Limb (tissue), 2 donors: ENCODE results near the gene MPHOSPH9.
"Not testable (repeated sequence)": the region's sequence is repeated elsewhere in the genome, so short reads cannot be mapped to it uniquely, and the experiment has no call there.

Experiments
- DNase-seq, 2 donors: peaks; one replicate each; pipeline ENCODE4 v3.0.0-alpha.2; 2016; ENCODE audit errors: extremely low spot score in 2 of 2

The MPHOSPH9 gene

DNA sequence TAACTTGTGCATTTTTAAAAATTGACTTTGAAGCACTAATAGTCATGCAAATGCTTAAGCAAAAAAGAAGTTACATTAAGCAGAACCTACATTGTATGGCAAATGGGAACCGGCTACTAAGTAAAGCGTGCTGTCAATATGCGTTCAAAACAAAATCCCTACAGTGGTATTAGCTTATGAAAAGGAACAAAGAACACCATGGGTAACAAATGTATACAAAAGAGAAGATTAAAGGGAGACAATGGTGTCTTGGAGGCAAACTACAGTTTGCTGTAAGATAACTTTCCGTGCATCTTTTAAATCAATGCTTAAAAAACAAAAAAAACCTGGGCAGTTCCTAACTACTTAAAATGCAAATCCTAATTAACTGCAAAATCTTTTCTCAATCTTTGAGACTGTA is 28.3 kb upstream of the MPHOSPH9 start:
- DNase-seq, result no peak

DNA sequence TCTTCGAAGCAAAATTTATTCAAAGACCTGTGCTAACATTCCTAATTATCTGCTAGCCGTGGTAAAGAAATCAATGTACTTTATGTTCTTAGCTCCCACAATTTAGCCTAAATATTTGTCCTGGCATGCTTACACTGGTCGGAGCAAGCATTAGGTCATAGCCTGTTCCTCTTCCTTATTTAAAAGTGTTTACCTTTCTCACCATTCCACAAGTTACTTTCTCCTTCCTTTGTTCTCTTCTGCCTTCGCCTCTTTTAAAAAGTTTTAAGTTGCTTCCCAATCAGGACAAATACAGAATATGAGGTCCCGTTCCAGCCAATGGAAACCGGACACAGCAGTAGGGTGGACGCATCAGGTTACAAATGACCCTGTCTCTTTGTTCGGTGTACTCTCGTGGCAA is 27.1 kb upstream of the MPHOSPH9 start:
- DNase-seq, result no peak

DNA sequence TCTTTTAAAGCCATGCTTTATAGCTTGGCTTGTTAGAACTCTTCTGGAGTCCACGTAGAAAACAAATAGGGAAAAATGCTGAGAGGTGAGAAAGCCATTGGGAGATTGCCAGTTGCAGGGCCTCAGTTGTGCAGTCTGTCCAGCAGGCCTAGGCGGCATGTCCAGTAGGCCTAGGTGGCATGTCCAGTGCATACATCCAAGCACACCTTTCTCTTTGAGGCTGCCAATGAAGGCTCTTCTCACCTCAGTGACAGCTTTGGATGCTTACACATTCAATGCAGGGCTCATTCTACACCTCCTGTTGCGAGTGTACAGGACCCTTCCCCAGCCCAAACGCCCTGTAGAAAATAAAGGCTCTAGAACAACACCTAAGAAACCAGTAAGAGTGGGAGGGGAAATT is 25.7 kb upstream of the MPHOSPH9 start:
- no peak for DNase-seq

DNA sequence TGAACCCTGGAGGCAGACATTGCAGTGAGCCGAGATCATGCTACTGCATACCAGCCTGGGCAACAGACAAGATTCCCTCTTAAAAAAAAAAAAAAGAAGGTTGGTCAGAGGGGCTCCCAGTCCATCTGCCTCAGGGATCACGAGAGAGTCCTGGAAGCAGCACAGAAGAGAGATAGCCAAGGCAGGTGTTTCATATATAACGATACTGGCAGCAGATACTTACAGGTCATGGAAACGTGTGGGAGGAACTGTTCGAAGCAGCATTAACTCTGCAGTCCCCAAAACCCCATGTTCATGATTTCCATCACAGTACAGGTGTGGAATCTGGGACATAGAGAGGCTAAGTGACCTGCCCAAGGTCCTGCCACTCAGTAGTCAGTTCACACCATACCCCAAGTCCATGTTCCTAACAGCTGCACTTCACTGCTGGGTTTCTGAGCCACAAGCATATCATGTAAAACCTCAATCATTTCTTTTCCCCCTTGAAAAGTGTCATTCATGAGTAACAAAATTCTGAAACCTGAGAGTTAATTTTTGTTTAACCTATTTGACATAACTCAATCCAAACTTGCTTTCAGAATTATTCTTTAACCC is 22.0 kb upstream of the MPHOSPH9 start:
- DNase-seq, result no peak

DNA sequence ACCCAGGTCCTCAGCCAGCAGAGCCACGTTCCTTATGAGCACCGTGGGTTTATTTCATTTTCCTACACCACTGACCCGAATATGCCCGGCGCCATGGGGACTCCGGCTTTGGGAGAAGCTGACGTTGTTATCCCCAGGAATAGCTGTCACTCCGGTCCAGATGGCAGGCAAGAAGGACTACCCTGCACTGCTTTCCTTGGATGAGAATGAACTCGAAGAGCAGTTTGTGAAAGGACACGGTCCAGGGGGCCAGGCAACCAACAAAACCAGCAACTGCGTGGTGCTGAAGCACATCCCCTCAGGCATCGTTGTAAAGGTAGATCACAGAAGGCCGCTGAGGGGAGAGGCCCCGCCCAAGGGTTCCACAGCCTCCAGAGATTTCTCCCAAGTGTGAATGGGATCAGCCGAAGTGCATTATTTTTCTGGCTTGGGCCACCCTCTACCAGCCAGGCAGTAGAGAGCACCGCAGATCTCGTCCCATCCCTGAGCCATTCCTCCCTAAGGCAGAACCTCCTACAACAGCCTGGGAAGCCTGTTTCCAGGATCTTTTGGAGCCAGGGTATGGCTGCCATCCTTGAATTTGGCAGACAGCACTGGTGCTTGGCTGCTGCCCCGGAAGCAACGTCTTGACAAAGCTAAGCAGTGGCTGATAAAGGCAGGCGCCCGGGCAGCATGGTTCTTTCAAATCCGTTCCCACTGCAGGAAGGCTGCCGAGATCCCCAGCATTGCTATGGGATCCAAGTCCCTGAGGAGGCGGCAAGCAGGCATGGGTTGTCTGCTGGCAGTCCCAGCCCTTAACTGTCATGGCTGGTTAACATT is 20.9 kb upstream of the MPHOSPH9 start:
- no peak for DNase-seq

DNA sequence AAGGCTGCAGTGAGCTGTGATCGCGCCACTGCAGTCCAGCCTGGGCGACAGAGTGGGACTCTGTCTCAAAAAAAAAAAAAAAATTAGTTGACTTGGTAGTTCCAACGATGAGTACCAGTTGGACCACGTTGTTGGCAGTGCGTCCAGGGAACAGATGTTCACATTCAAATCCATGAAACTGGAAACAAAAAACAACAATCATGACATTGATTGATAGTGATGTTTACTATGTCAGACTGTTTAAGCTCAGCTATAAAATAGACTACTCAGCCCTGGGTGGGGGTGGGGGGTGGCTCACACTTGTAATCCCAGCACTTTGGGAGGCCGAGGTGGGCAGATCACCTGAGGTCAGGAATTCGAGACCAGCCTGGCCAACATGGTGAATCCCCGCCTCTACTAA is 19.4 kb upstream of the MPHOSPH9 start:
- DNase-seq, result not testable (repeated sequence)

DNA sequence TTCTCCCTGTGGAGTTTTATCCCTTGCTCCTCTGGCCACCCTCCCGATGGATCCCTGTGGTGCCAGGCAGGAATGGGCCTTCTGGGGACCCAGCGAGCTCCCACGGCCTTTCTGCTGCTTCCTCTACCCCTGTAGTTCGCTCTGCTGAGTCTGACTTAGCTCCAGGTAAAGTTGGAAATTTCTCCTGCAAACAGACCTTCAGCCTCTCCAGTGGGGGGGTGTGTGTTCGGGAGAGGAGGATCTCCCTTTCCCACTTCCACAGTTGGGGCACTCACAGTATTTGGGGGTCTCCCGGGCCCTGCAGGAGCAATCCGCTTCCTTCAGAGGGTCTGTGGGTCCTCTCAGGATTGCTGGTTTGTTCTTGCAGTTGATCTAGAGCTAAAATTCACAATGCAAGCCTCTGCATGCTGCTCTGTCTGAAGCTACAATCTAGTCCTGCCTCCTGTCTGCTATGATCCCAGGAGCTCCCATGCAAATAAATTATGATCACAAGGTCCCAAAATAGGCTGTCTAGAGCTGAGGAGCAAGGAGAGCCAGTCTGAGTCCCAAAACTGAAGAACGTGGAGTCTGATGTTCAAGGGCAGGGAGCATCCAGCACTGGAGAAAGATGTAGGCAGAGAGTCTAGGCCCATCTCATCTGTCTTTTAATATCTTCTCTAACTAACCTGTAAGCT is 18.6 kb upstream of the MPHOSPH9 start:
- no peak for DNase-seq

DNA sequence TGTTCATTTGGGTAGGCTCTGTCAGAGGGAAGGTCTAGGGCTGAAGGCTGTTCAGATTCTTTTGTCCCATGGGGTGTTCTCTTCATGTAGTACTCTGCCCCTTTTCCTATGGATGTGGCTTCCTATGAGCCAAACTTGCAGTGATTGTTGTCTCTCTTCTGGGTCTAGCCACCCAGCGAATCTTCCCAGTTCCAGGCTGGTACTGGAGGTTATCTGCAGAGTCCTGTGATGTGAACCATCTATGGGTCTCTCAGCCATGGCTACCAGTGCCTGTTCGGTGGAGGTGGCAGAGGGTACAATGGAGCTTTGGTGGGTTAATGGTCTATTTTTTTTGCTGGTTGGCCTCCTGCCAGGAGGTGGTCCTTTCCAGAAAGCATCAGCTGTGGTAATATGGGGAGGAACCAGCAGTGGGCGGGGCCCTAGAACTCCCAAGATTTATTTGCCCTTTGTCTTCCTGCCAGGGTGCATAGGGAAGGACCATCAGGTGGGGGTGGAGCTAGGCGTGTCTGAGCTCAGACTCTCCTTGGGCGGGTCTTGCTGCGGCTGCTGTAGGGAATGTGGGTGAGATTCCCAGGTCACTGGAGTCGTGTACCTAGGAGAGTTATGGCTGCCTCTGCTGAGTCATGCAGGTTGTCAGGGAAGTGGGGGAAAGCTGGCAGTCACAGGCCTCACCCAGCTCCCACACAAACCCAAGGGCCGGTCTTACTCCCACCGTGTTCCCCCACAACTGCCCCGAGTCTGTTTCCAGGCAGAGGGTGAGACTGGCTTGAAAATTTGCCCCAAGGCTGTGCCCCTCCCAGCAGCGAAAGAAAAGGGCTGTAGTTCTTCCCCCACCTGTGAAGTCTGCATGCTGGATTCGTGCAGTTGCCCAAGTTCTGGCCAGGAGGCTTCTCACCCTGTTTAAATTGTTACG is 17.8 kb upstream of the MPHOSPH9 start:
- no peak for DNase-seq

DNA sequence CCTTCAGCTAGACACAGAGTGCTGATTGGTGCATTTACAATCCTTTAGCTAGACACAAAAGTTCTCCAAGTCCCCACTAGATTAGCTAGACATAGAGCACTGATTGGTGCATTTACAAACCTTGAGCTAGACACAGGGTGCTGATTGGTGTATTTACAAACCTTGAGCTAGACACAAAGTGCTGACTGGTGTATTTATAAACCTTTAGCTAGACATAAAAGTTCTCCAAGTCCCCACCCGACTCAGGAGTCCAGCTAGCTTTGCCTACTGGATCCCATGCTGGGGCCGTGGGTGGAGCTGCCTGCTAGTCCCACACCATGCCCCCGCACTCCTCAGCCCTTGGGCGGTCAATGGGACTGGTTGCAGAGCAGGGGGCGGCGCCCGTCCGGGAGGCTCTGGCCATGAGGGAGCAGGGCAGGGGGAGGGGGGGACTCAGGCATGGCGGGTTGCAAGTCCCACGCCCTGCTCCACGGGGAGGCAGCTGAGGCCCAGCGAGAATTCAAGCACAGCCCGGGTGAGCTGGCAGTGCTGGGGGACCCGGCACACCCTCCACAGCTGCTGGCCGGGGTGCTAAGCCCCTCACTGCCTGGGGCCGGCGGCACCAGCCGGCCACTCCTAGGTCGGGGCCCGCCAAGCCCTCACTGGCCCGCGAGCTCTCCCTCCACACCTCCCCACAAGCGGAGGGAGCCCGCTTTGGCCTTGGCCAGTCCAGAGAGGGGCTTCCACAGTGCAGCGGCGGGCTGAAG is 16.2 kb upstream of the MPHOSPH9 start:
- not testable (repeated sequence) for DNase-seq

DNA sequence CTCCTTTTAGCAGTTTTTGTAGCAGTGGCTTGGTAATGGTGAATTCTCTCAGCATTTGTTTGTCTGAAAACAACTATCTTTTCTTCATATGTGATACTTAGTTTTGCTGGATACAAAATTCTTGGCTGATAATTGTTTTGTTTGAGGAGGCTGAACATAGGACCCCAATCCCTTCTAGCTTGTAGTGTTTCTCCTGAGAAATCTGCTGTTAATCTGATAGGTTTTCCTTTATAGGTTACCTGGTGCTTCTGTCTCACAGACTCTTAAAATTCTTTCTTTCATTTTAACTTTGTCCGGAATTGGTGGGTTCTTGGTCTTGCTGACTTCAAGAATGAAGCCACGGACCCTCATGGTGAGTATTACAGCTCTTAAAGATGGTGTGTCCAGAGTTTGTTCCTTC is 15.2 kb upstream of the MPHOSPH9 start:
- not testable (repeated sequence) for DNase-seq

DNA sequence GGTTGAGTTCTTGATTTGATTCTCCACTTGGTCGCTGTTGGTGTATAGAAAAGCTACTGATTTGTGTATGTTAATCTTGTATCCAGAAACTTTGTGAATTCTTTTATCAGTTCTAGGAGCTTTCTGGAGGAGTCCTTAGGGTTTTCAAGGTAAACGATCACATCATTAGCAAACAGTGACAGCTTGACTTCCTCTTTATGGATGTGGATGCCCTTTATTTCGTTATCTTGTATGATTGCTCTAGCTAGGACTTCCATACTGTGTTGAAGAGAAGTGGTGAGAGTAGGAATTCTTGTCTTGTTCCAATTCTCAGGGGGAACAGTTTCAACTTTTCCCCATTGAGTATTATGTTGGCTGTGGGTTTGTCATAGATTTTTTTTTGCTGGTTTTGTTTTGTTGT is 12.7 kb upstream of the MPHOSPH9 start:
- no peak for DNase-seq

DNA sequence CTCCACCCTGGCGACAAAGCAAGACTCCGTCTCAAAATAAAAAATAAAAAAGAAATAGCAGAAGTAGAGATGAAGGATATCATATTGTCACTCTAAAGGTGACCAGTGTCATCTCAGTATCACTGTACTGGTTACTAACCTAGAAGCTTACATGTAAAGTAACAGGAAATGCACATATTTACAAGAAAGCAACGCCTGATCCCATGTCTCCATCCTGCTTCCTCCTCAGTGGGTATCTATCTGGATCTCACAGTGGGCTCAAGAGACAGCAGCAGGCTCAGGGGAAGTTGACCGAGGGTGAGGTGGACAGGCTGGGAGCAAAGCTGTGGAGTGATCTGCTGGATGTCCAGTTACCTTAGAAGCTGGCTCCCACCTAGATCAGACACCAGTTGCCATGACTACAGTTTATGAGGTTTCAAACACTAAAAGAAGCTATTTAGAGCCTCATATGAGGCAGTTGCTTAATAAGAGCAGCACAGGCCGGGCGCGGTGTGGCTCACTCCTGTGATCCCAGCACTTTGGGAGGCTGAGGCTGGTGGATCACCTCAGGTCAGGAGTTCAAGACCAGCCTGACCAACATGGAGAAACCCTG is 10.8 kb upstream of the MPHOSPH9 start:
- no peak for DNase-seq

DNA sequence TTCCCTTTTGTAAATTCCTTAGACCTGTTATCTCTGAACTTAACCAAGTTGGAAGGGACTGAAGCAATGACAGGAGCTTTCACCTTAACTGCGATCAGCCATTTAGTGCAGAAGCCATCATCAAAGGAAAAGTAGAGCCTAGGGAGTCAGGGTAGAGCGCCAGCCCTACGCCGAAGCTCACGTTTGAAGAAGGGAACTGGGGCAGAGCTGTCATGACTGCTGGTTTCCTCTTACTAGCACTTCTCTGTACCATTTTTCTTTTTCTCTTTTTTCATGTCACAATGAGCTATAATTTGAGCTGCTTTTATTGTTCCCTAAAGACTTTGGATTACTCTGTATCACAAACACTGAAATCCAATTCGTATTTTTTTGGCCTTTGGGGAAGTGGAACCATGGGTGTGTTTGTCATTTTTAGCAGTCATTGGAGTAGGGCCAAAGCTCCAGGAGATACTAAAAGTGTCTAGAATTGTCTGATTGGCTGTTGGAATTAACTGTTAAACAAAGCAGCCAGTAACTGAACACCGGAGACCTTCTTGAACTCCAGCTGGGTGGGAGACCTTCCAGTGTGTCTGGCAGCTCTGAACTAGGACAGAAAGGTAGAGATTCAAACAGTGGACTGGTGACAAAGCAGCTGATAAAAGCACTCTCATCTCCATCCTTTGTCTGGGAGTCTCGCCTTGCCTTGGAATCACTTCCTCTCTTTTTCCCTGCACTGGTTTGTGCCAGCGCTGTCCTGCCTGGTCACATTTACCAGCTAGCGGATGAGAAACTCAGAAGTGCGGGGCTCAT is 9.4 kb upstream of the MPHOSPH9 start:
- DNase-seq, result no peak

DNA sequence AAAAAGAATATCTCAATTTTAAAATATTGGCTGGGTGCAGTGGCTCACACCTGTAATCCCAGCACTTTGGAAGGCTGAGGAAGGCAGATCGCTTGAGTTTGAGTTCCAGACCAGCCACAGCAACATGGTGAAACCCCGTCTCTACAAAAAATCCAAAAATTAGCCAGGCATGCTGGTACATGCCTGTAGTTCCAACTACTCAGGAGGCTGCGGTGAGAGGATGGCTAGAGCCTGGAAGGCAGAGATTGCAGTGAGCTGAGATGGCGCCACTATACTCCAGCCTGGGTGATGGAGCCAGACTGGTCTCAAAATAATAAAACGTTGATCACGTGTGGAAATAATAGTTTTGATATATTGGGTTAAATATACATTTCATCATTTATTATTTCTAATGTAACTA is 6.0 kb upstream of the MPHOSPH9 start:
- no peak for DNase-seq

DNA sequence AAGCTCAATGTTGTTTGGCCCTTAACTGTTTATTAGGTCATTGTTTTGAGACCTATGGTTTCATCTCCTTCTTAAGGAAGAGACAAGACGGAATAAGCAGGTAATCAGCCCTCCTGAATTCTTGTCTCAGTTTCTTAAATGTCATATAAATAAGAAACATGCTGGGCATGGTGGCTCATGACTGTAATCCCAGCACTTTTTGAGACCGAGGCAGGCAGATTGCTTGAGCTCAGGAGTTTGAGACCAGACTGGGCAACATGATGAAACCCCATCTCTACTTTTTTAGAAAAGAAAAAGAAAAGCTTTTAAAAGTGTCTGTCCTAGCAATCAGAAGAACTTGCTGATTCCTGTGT is 5.4 kb upstream of the MPHOSPH9 start:
- DNase-seq, result no peak

DNA sequence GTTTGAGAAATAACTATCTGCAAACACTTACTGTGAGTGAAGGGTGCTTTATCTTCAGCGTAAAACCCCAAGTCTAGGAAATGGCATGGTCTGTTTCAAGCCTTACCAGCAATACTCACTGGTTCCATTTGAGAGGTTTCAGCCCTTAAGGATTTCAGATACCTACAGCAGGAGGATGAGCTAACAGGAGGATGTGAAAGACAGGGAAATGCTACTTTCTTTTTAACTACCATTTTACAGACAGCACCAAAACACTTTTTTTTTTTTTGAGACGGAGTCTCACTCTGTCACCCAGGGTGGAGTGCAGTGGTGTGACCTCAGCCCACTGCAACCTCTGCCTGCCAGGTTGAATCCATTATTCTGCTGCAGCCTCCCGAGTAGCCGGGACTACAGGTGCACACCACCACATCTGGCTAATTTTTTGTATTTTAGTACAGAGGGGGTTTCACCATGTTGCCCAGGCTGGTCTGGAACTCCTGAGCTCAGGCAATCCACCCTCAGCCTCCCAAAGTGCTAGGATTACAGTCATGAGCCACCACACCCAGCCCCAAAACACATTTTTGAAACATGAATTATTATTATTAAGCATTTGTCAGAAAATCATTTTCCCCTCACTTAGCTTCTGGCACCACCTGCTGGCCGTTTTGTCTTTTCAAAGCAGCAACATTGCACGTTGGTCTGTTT is 4.8 kb upstream of the MPHOSPH9 start:
- peak; percentile 59 to 69 for DNase-seq

DNA sequence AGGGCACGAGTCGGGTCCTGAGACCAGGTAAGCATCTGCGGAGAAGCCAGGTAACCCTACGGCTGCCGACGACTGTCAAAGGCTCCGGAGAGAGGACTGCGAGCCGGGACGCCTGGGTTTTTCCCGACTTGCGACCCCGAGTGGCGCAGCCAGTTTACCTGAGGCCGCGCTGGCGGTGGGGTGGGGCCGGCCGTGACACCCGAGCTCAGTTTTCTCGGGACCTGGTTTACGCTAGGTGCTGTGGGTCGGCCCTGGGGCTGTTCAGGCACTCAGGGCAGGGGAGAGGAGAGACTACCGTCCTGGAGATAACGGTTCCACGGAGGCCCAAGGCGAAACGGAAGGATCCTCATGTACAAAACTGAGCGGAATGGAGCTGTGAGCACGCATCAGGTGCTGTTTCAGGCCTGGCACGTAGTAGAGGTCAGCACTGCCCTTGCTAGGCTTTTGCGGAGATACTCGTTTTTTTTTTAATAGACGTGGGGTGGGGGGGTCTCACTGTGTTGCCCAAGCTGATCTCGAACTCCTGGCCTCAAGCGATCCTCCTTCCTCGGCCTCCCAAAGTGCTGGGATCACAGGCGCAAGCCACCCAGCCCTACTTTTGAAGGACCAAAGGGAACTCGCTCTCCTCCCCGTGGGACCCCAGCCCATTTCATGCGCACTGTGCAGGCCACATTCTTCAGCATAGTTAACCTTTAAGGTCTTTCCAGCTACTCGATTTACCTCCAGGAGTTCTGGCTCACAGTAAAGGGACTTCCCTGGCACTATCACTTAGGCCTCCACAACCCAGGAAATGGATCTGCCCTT is 766 bp upstream of the MPHOSPH9 start:
- no peak for DNase-seq

DNA sequence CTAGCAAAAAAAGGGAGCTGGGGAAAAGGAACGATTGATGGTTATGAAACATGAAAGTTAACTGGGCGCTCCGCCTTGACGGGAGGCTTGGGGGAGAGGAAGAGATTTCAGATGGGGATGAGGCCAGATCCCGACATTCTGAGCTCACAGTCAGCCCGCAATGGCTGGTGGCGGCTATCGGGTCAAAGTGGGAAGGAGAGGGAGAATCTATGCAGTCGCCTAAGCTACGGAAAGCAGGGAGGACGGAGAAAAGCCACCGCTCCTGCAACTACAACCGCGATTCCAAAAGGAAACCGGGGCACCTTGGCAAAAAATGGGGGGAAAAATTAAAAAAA is 502 bp downstream of the MPHOSPH9 start:
- no peak for DNase-seq

DNA sequence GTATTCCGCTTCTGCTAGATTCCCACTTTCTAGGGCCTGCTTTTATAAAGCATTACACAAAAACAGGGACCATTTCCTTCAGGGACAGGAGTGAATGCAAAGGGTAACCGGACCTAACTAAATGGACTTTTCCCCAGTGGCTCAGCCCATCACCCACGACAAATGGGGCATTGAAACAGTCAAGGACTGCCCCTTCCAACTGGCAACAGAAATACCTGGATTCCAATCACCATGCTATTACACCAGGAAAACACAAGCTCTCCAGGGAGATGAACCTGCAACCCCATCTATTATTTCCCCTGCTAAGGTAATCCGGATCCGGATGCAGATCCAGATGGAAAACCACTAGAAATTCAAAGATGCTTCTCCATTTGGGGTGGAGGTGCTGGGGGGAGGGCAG is 1.0 kb downstream of the MPHOSPH9 start:
- no peak for DNase-seq
